ENCODE results near the gene PHOX2A.

GRCh38 chr11:72231396-72232259 is 12.3 kb downstream of the PHOX2A start:
- TF ChIP-seq CBFB (CRISPR knock-in tag; IDR thresholded peaks at IDR 0.05; ENCODE audit: low read depth) (no peak), PRRX2 (CRISPR knock-in tag; IDR thresholded peaks at IDR 0.05) (no peak), SOX15 (CRISPR knock-in tag; IDR thresholded peaks at IDR 0.05) (no peak), NR2C2 (CRISPR knock-in tag; IDR thresholded peaks at IDR 0.05) (no peak), ESRRA (CRISPR knock-in tag; IDR thresholded peaks at IDR 0.05; ENCODE audit: borderline replicate concordance) (no peak), CTCF (IDR thresholded peaks at IDR 0.05) (no peak)

Measured in WTC11 (cell line).